CD4-positive, alpha-beta T cell (primary cell): ENCODE data around the gene REV1. TPM values are rescaled to one million over a fixed set of nuclear protein-coding genes. Genes with fewer than 3 reads are reported as not detected.

ENCODE experiments used
- ATAC-seq: fragments of 200-7000 bp; cut with Tn5 transposase; one replicate; pipeline ENCODE4 v1.10.0; 2022; ENCODE audit warnings: mild to moderate bottlenecking; ENCODE audit not compliant: poor library complexity
- CTCF ChIA-PET: fragments of 350-600 bp; sonication (Branson Sonifier 250); formaldehyde crosslinking; loops from one replicate; lab custom pipeline; 2021; ENCODE audit warnings: antibody characterized with exemption, inconsistent platforms; lab: Charles Lee
- POLR2A ChIA-PET: fragments of 350-600 bp; sonication (Branson Sonifier 250); formaldehyde crosslinking; loops from one replicate; lab custom pipeline; 2021; ENCODE audit warnings: antibody characterized with exemption, inconsistent platforms; lab: Charles Lee
- DNase-seq, 14 experiments: peaks; one replicate each; pipeline ENCODE4 v3.0.0-alpha.2; 2013 to 2020; ENCODE audit warnings: mixed read lengths in 2 of 14
- H3K27ac ChIP-seq, 2 donors: one replicate each; pipeline versions ENCODE4 v1.5.1 to v1.7.0; 2013; ENCODE audit warnings: low read length in 2 of 2, low read depth in 1 of 2, mild to moderate bottlenecking in 1 of 2
- H3K27me3 ChIP-seq, 2 experiments: 1 replicate in 1 of 2; 2 replicates in 1 of 2; pipeline versions ENCODE4 v1.6.1 to v1.7.0; 2013; ENCODE audit warnings: low read length in 2 of 2, control low read depth in 1 of 2, mild to moderate bottlenecking in 1 of 2, moderate library complexity in 1 of 2; ENCODE audit not compliant: insufficient read depth in 2 of 2, control insufficient read depth in 1 of 2
- H3K36me3 ChIP-seq: one replicate; pipeline ENCODE4 v1.6.1; 2013; ENCODE audit warnings: low read length, control low read depth; ENCODE audit not compliant: insufficient read depth
- H3K4me1 ChIP-seq: one replicate; pipeline ENCODE4 v1.6.1; 2013; ENCODE audit warnings: low read length, control low read depth; ENCODE audit not compliant: insufficient read depth
- H3K4me3 ChIP-seq: one replicate; pipeline ENCODE4 v1.5.1; 2013; ENCODE audit warnings: mild to moderate bottlenecking, low read length, moderate library complexity
- H3K9me3 ChIP-seq, 2 experiments: 1 replicate in 1 of 2; 2 replicates in 1 of 2; pipeline versions ENCODE4 v1.6.1 to v1.7.0; 2013; ENCODE audit warnings: low read length in 2 of 2, mild to moderate bottlenecking in 2 of 2, control low read depth in 1 of 2, moderate library complexity in 1 of 2; ENCODE audit not compliant: control insufficient read depth in 1 of 2, insufficient read depth in 1 of 2
- H3K27ac Mint-ChIP-seq: one replicate; pipeline ENCODE4 v1.8.0; 2020; ENCODE audit warnings: mixed read lengths
- H3K27me3 Mint-ChIP-seq: one replicate; pipeline ENCODE4 v1.8.0; 2021; ENCODE audit warnings: mixed read lengths
- H3K36me3 Mint-ChIP-seq: one replicate; pipeline ENCODE4 v1.8.0; 2021; ENCODE audit warnings: low read depth, mixed read lengths
- H3K4me1 Mint-ChIP-seq: one replicate; pipeline ENCODE4 v1.8.0; 2021; ENCODE audit warnings: low read depth, mixed read lengths
- H3K4me3 Mint-ChIP-seq: one replicate; pipeline ENCODE4 v1.8.0; 2020; ENCODE audit warnings: mild to moderate bottlenecking, mixed read lengths
- H3K9me3 Mint-ChIP-seq: one replicate; pipeline ENCODE4 v1.8.0; 2020; ENCODE audit warnings: mixed read lengths
- CTCF ChIP-seq: fragments of 200-600 bp; IDR thresholded peaks from one replicate; pipeline ENCODE4 v1.8.0; 2022; ENCODE audit warnings: antibody characterized with exemption, mild to moderate bottlenecking
- intact Hi-C, 2 experiments: fragments of 100-400 bp; cut with DNase I in 1 of 2; cut with micrococcal nuclease in 1 of 2; formaldehyde crosslinking; loops; one replicate each; pipeline versions ENCODE4 v1.15.1 to v1.9.0; 2023 to 2025; cut with DNase I, micrococcal nuclease
- total RNA-seq, 174 experiments: library from RNA in 2 of 174; stranded (reverse) in 2 of 174; gene quantifications; one replicate each; pipeline ENCODE4 v1.2.3 and lab custom pipeline; 2021 to 2026

The REV1 gene
- total RNA-seq, 2 experiments from 2014 or later, result 39.8 TPM

GRCh38 chr2:99514357-99514756 is 24.5 kb upstream of the REV1 start:
- no peaks in the 10 kb centered on the region for H3K36me3 ChIP-seq
- Mint-ChIP-seq H3K27ac (no peak overlapping the region), H3K4me1 (no peaks in the 10 kb centered on the region), H3K9me3 (no peaks in the 10 kb centered on the region), H3K36me3 (no peaks in the 10 kb centered on the region), H3K27me3 (peaks cover 12% of the 10 kb centered on the region), H3K4me3 (no peak overlapping the region)
- no peak for TF ChIP-seq CTCF
- ChIA-PET POLR2A (no interaction called here), CTCF (no interaction called here)
- H3K9me3 ChIP-seq, result no peaks in the 10 kb centered on the region
- no peaks in the 10 kb centered on the region for H3K4me1 ChIP-seq
- no peaks in the 10 kb centered on the region for H3K27me3 ChIP-seq
- ATAC-seq, result no peak
- no peak overlapping the region for H3K27ac ChIP-seq
- intact Hi-C loops, result no loop called here
- H3K4me3 ChIP-seq, result no peak overlapping the region
- DNase-seq, result no peak

- no peak for TF ChIP-seq CTCF
- H3K4me3 Mint-ChIP-seq, result no peak overlapping the region
- no peak for DNase-seq
- intact Hi-C loops, result no loop called here
- no peak overlapping the region for H3K27ac Mint-ChIP-seq
- POLR2A ChIA-PET, result no interaction called here
- Histone ChIP-seq H3K27ac (no peak overlapping the region), H3K36me3 (no peaks in the 10 kb centered on the region), H3K27me3 (no peaks in the 10 kb centered on the region), H3K9me3 (no peaks in the 10 kb centered on the region), H3K4me1 (no peaks in the 10 kb centered on the region), H3K4me3 (no peak overlapping the region)
- no peak for ATAC-seq
- no peaks in the 10 kb centered on the region for H3K36me3 Mint-ChIP-seq
- H3K9me3 Mint-ChIP-seq, result no peaks in the 10 kb centered on the region
- no peaks in the 10 kb centered on the region for H3K4me1 Mint-ChIP-seq
- peaks cover 9% of the 10 kb centered on the region for H3K27me3 Mint-ChIP-seq
- CTCF ChIA-PET, result no interaction called here
Measured at GRCh38 chr2:99512181-99512591, 22.4 kb upstream of the REV1 start.

GRCh38 chr2:99509387-99509786 is 19.6 kb upstream of the REV1 start:
- no peak overlapping the region for H3K27ac Mint-ChIP-seq
- no peak for DNase-seq

More at GRCh38 chr2:99509387-99509786, 19.6 kb upstream of the REV1 start:
- Mint-ChIP-seq H3K27me3 (peaks cover 4% of the 10 kb centered on the region), H3K36me3 (no peaks in the 10 kb centered on the region), H3K9me3 (no peaks in the 10 kb centered on the region), H3K4me3 (no peak overlapping the region), H3K4me1 (peaks cover 9% of the 10 kb centered on the region)
- TF ChIP-seq CTCF, result no peak
- Histone ChIP-seq H3K4me3 (no peak overlapping the region), H3K27me3 (no peaks in the 10 kb centered on the region), H3K4me1 (no peaks in the 10 kb centered on the region), H3K36me3 (no peaks in the 10 kb centered on the region), H3K9me3 (no peaks in the 10 kb centered on the region), H3K27ac (no peak overlapping the region)
- no peak for ATAC-seq
- ChIA-PET POLR2A (no interaction called here), CTCF (no interaction called here)
- intact Hi-C loops, result no loop called here
